ENCODE measurements around the gene PAM16. TPM values are rescaled to one million over a fixed set of nuclear protein-coding genes. Genes with fewer than 3 reads are reported as not detected.

Gene PAM16
- total RNA-seq, 1 donor from 2014 or later: 67.3 TPM

DNA sequence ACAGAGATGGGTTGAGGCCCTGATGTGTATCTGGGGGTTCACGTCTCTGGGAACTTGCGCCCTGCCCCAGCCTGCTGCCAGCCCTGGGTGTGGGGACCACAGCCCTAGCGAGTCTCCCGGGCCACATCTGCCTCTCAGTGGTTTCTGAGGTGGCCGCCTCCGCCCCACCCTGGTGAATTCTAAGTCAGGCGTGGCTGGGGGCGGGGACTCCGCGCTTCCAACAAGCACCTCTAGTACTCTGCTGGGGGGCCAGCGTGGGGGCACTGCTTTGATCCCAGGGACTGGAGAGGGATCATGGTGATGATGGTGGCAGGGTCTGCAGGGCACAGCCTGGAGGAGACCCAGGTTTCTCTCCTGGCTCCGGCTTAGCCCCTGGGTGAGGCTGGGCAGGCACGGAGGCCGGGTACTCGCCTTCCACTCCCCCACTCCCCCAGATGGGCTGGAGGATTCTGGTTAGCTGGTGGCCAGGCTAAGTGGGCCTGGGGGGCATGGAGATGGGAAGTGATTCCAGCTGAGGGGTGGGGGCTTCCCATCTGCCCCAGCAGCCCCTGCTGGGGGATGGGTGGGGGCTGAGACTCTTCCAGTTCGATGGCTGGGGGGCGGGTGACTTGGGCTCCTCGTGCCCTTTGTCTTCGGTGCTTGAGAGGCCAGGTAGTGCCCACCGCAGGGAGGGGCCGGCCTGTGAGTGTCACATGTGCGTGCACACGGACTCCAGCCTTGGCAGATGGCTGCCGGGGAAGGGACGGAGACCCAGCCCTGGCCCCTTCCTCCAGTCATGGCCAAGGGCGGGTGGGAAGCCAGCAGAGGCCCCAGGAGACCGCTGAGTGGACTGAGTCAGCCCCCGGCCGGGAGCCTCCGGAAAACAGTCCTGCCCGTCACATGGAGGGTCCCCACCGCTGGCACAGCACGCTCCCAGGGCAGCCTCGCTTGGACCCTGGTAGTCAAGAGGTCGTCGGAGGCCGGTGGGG is 31.4 kb downstream of the PAM16 start:
- Histone ChIP-seq H3K4me3 (peak overlapping the region; percentile 88), H3K9me3 (replicated peaks) (no peaks in the 10 kb centered on the region), H3K36me3 (no peaks in the 10 kb centered on the region), H3K4me1 (peaks cover 92% of the 10 kb centered on the region), H3K27me3 (ENCODE audit: low read depth) (no peaks in the 10 kb centered on the region), H3K27ac (replicated peaks) (peak overlapping the region; percentile 96)
- TF ChIP-seq, protein P1, sequence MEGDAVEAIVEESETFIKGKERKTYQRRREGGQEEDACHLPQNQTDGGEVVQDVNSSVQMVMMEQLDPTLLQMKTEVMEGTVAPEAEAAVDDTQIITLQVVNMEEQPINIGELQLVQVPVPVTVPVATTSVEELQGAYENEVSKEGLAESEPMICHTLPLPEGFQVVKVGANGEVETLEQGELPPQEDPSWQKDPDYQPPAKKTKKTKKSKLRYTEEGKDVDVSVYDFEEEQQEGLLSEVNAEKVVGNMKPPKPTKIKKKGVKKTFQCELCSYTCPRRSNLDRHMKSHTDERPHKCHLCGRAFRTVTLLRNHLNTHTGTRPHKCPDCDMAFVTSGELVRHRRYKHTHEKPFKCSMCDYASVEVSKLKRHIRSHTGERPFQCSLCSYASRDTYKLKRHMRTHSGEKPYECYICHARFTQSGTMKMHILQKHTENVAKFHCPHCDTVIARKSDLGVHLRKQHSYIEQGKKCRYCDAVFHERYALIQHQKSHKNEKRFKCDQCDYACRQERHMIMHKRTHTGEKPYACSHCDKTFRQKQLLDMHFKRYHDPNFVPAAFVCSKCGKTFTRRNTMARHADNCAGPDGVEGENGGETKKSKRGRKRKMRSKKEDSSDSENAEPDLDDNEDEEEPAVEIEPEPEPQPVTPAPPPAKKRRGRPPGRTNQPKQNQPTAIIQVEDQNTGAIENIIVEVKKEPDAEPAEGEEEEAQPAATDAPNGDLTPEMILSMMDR (IDR thresholded peaks at IDR 0.05; ENCODE audit: borderline replicate concordance): no peak
- intact Hi-C loops (cut with micrococcal nuclease): no loop called here
- peak; percentile 62 for DNase-seq

DNA sequence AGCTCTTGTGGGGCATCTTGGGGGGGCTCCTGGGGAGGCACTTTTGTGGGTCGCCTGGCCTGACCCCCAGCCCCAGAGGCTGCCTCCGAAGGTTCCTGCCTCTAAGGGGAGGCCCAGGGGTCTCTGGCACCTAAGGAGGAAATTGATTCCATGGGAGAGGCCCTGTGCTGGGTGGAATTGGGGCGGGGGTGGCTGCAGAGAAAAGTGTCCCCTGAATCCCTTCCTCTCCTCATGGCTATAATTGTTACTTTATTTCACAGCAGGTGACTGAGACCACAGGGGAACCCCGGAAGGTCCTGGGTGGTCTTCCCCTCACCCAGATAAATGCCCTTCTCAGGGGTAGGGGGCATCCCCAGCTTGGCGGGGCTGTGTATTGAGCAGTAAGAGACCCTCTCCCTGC is 32.2 kb downstream of the PAM16 start:
- Histone ChIP-seq H3K4me1 (peaks cover 92% of the 10 kb centered on the region), H3K36me3 (no peaks in the 10 kb centered on the region), H3K27me3 (ENCODE audit: low read depth) (no peaks in the 10 kb centered on the region), H3K27ac (replicated peaks) (peak overlapping the region; percentile 96), H3K9me3 (replicated peaks) (no peaks in the 10 kb centered on the region), H3K4me3 (peak overlapping the region; percentile 88)
- TF ChIP-seq, protein P1 (IDR thresholded peaks at IDR 0.05; ENCODE audit: borderline replicate concordance): no peak
- no peak for DNase-seq
- intact Hi-C loops (cut with micrococcal nuclease): no loop called here

DNA sequence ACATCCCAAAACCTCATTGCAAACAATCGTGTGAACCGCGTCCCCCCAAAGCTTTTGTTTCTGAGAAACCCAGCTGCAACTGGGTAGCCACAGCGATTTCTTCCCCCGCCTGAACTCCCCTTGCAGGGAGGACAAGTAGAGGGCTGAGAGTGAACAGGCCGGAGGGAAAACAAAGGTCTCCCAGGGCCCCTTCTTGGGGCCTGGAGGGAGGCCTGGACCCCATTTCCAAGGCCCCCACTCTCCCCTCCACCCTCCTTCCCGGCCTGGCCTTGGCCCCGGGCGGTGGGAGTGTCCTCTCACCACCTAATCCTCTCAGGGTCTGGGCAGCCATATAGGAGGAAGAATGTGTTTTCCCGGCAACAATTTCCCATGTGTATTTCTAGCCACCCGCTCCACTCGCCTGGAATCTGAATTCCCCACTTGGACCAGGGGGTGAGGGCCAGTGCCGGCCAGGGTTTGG is 32.6 kb downstream of the PAM16 start:
- Histone ChIP-seq H3K4me3 (peak overlapping the region; percentile 88), H3K27ac (replicated peaks) (peak overlapping the region; percentile 96), H3K9me3 (replicated peaks) (no peaks in the 10 kb centered on the region), H3K4me1 (peaks cover 92% of the 10 kb centered on the region), H3K27me3 (ENCODE audit: low read depth) (no peaks in the 10 kb centered on the region), H3K36me3 (no peaks in the 10 kb centered on the region)
- intact Hi-C loops (cut with micrococcal nuclease): no loop called here
- DNase-seq: no peak
- TF ChIP-seq, protein P1 (IDR thresholded peaks at IDR 0.05; ENCODE audit: borderline replicate concordance): no peak

DNA sequence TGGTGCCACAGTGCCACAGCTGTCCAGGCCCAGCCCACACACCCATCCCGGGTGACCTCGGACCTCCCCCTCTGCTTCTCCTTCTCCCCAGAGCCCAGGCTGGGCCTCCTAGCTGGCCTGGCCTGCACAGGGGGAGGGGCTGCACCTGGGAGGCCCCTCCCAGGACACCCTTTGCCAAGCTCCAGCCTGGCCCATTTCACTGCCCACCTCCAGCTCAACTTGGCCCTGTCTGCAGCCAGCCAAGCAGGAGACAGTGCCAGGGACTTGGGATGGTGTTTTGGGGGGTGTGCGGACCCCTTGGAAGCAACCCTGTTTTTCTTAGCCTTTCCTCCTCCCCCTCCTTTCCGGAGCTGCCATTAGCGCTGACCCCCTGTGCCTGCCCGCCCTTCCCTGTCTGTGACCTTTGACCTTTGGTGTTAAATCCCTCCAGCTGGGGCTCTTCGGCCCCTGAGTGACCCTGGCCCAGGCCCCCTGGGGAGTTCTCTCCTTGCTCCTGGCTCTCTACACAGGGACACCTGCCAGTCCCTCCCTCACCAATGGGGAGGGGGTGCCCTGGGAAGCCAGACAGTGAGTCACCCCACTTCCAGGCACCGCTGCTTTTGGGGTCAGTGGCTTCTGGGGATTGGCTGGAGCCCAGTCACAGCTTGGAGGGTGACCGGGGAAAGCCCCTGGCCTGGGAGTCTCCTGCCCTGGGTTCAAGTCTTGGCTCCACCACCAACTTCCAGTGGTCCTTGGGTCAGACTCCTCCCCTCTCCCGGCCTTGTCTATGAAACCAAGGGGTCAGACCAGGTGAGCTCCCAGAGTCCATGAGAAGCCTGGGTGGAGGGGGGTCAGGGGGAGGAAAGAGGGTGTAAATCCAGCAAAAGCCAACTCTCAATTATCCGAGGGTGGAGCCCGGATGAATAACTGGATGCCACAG is 33.3 kb downstream of the PAM16 start:
- TF ChIP-seq, protein P1 (IDR thresholded peaks at IDR 0.05; ENCODE audit: borderline replicate concordance): no peak
- Histone ChIP-seq H3K4me3 (peak overlapping the region; percentile 88), H3K27ac (replicated peaks) (peak overlapping the region; percentile 96), H3K4me1 (peaks cover 85% of the 10 kb centered on the region), H3K27me3 (ENCODE audit: low read depth) (no peaks in the 10 kb centered on the region), H3K36me3 (no peaks in the 10 kb centered on the region), H3K9me3 (replicated peaks) (no peaks in the 10 kb centered on the region)
- intact Hi-C loops (cut with micrococcal nuclease): no loop called here
- no peak for DNase-seq

DNA sequence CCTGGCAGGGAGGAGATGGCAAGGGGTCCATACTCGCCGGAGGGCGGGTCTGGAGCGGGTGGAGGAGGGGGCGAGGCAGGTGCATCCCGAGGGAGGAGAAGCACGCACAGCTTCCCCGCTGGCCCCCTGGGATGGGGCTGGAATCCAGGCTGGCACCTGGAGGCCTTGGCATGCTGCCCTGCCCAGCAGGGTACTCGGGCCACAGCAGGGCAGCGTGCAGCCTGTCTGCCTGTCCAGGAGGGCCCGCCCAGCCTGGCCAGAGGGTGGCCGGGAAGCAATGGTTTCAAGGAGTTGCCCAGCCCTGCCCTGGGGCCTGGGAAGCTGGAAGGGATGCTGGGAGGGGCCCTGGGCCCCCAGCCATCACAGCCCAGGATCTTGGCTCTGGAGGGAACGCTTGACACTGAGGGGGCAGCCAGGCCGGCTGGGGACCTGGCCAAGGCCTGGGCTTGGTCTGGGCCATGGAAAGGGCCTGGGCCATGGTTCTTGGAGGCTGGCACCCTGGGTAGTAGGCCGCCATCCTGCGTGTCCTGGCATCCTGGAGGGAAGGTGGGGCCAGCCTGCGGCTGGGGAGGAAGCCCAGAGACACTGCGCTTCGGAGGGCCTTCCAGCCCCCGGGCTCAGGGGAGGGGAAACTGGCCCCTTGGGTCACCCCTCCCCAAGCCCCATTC is 34.1 kb downstream of the PAM16 start:
- TF ChIP-seq, protein P1 (IDR thresholded peaks at IDR 0.05; ENCODE audit: borderline replicate concordance): no peak
- no peaks in the 10 kb centered on the region for H3K27me3 ChIP-seq (ENCODE audit: low read depth)
- H3K9me3 ChIP-seq (replicated peaks): no peaks in the 10 kb centered on the region
- H3K4me3 ChIP-seq: peak overlapping the region; percentile 88
- H3K27ac ChIP-seq (replicated peaks): peak overlapping the region; percentile 96
- peak; percentile 60 for DNase-seq
- H3K4me1 ChIP-seq: peaks cover 77% of the 10 kb centered on the region
- intact Hi-C loops (cut with micrococcal nuclease): no loop called here
- H3K36me3 ChIP-seq: no peaks in the 10 kb centered on the region

All from left ventricle myocardium inferior (tissue), 1 donor.